Liver (tissue), 9 donors: Measurements from ENCODE around the gene SYCE3. TPM values are rescaled to one million over a fixed set of nuclear protein-coding genes. Genes with fewer than 3 reads are reported as not detected.

ENCODE experiments used
- DNase-seq: peaks from one replicate; pipeline ENCODE4 v3.0.0-alpha.2; 2017; ENCODE audit warnings: low spot score
- H3K27ac ChIP-seq, 2 donors: one replicate each; pipeline ENCODE4 v1.7.0; 2013; ENCODE audit warnings: inconsistent platforms in 2 of 2, low read length in 2 of 2, control low read depth in 1 of 2, low read depth in 1 of 2, mild to moderate bottlenecking in 1 of 2
- H3K27me3 ChIP-seq, 4 donors: one replicate each; pipeline versions ENCODE4 v1.6.1 to v1.7.0; 2013; ENCODE audit warnings: low read length in 3 of 4, inconsistent platforms in 1 of 4, mild to moderate bottlenecking in 1 of 4, moderate library complexity in 1 of 4; ENCODE audit not compliant: control insufficient read depth in 4 of 4, insufficient read depth in 4 of 4
- H3K36me3 ChIP-seq, 4 donors: one replicate each; pipeline versions ENCODE4 v1.6.1 to v1.7.0; 2013; ENCODE audit warnings: low read length in 3 of 4, mild to moderate bottlenecking in 3 of 4, low read depth in 1 of 4, moderate library complexity in 1 of 4; ENCODE audit not compliant: control insufficient read depth in 4 of 4, insufficient read depth in 3 of 4
- H3K4me1 ChIP-seq, 4 donors: one replicate each; pipeline versions ENCODE4 v1.6.1 to v1.7.0; 2013; ENCODE audit warnings: low read length in 3 of 4, mild to moderate bottlenecking in 3 of 4, moderate library complexity in 1 of 4; ENCODE audit not compliant: control insufficient read depth in 4 of 4, insufficient read depth in 4 of 4
- H3K4me3 ChIP-seq, 3 donors: one replicate each; pipeline versions ENCODE4 v1.6.1 to v1.7.0; 2013; ENCODE audit warnings: low read length in 3 of 3, control low read depth in 1 of 3, low read depth in 1 of 3, mild to moderate bottlenecking in 1 of 3
- H3K9ac ChIP-seq, 2 donors: one replicate each; pipeline ENCODE4 v1.7.0; 2013; ENCODE audit warnings: low read length in 2 of 2, mild to moderate bottlenecking in 2 of 2, moderate library complexity in 2 of 2, control low read depth in 1 of 2, low read depth in 1 of 2
- H3K9me3 ChIP-seq, 4 donors: one replicate each; pipeline versions ENCODE4 v1.6.1 to v1.7.0; 2013; ENCODE audit warnings: low read length in 3 of 4; ENCODE audit not compliant: control insufficient read depth in 4 of 4
- EGR1 ChIP-seq, 2 donors: IDR thresholded peaks; 2 replicates each; pipeline ENCODE4 v1.6.1; 2016 to 2018; ENCODE audit warnings: antibody characterized with exemption in 2 of 2, low read depth in 2 of 2
- FOXA1 ChIP-seq: IDR thresholded peaks from 2 replicates; pipeline ENCODE4 v1.6.1; 2016; ENCODE audit warnings: antibody characterized with exemption
- FOXA2 ChIP-seq: IDR thresholded peaks from 2 replicates; pipeline ENCODE4 v1.6.1; 2016; ENCODE audit warnings: antibody characterized with exemption
- GABPA ChIP-seq, 2 donors: IDR thresholded peaks in 1 of 2; conservative IDR thresholded peaks in 1 of 2; 2 replicates each; pipeline ENCODE4 v1.6.1; 2016; ENCODE audit warnings: antibody characterized with exemption in 2 of 2, mild to moderate bottlenecking in 1 of 2, moderate library complexity in 1 of 2
- HNF4A ChIP-seq, 2 donors: conservative IDR thresholded peaks; 2 replicates each; pipeline ENCODE4 v1.6.1; 2016; ENCODE audit warnings: antibody characterized with exemption in 2 of 2, mild to moderate bottlenecking in 2 of 2
- HNF4G ChIP-seq: IDR thresholded peaks from 2 replicates; pipeline ENCODE4 v1.6.1; 2016; ENCODE audit warnings: antibody characterized with exemption
- JUND ChIP-seq, 2 donors: IDR thresholded peaks; 2 replicates each; pipeline ENCODE4 v1.6.1; 2016; ENCODE audit warnings: antibody characterized with exemption in 2 of 2
- RAD21 ChIP-seq, 2 donors: IDR thresholded peaks; 2 replicates each; pipeline ENCODE4 v1.6.1; 2016; ENCODE audit warnings: antibody characterized with exemption in 2 of 2, mild to moderate bottlenecking in 2 of 2
- RXRA ChIP-seq, 2 donors: IDR thresholded peaks; 2 replicates each; pipeline ENCODE4 v1.6.1; 2017 to 2018; ENCODE audit warnings: antibody characterized with exemption in 2 of 2, mild to moderate bottlenecking in 1 of 2
- TAF1 ChIP-seq: conservative IDR thresholded peaks from 2 replicates; pipeline ENCODE4 v1.6.1; 2016; ENCODE audit warnings: antibody characterized with exemption, mild to moderate bottlenecking
- YY1 ChIP-seq: IDR thresholded peaks from 2 replicates; pipeline ENCODE4 v1.6.1; 2016; ENCODE audit warnings: antibody characterized with exemption, mild to moderate bottlenecking
- WGBS: extraction: QIAGEN DNeasy Blood & Tissue Kit; methylation state at CpG from one replicate; pipeline ENCODE4 v1.1.7; 2013; 5-methylcytosine and 5-hydroxymethylcytosine counted together
- polyA plus RNA-seq, 2 donors: library from polyadenylated mRNA; stranded (reverse) in 1 of 2; unstranded in 1 of 2; fragments of 200-250 nt in 1 of 2; fragments of >200 nt in 1 of 2; fragmentation: Nextera tagmentation in 1 of 2; extraction: Ambion mirVana in 1 of 2; gene quantifications; one replicate each; pipeline versions ENCODE4 v1.2.1 to v1.2.3, GENCODE V29; 2013 to 2015
- total RNA-seq, 2 donors: library from RNA; depleted of rRNA; stranded (reverse); fragments of >200 nt; gene quantifications; one replicate each; pipeline ENCODE4 v1.2.3, GENCODE V29; 2014
- TF ChIP-seq, protein P1 (sequence below): IDR thresholded peaks from 2 replicates; pipeline ENCODE4 v1.6.1; 2016; ENCODE audit warnings: antibody characterized with exemption
- TF ChIP-seq, protein P2 (sequence below): IDR thresholded peaks from 2 replicates; pipeline ENCODE4 v1.6.1; 2016; ENCODE audit warnings: antibody characterized with exemption, mild to moderate bottlenecking
- TF ChIP-seq, protein P3 (sequence below): IDR thresholded peaks from 2 replicates; pipeline ENCODE4 v1.6.1; 2016; ENCODE audit warnings: antibody characterized with exemption
- donor health status: healthy.
- donor health status: healthy.
- donor health status: healthy.
- donor health status: healthy.
- donor health status: healthy.

Gene SYCE3
- total and polyA plus RNA-seq, 4 donors = 0.45 to 2.2 TPM; not detected in 2

DNA sequence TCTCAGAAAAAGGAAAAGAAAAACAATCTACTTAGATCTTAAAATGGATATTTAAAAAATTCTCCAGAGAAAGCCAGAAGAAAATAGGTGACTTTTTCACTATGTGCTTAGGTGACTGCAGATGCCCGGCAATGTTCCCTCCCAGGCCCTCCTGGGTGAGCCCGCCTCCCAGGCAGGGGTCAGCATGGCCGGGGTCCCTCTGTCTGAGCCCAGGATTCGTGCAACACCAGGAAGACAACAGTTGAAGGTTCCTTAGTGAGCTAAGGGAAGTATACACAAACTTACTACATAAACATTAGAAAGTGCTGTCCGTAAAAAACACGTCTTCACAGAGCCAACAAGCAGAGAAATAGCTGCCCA is 49.4 kb upstream of the SYCE3 start:
- no peak overlapping the region for H3K27ac ChIP-seq
- no peak for DNase-seq

DNA sequence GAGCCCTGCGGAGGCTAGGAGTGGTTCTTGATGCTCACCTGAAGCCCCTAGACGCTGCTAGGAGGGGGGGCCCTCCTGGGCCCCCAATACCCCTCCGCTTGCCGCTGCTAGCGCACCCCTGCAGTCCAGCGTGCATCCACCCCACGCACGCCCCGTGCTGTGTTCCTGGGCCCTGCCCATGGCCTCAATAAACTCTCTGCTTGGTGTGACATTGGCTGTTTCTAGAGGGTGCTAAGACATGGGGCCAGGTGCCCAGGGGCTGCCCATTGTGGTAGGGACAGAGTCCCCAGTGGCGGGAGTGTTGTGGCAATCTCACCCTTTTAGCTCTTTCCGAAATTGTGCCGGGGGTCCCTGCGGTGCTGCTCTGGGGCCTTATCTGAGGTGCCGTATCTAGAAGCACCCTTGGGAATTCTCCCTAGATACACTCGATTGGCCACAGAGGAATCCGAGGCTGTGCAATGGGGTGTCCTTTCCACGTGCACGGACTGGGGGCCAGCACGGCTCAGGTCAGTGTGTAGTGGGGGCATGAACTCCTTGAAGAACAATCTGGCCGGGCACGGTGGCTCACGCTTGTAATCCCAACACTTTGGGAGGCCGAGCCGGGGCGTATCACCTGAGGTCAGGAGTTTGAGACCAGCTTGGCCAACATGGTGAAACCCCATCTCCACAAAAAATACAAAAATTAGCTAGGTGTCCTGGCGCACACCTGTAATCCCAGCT is 48.8 kb upstream of the SYCE3 start:
- Histone ChIP-seq H3K4me3 (no peak overlapping the region), H3K9me3 (no peaks in the 10 kb centered on the region), H3K9ac (no peak overlapping the region), H3K27ac (no peak overlapping the region), H3K36me3 (no peaks in the 10 kb centered on the region), H3K27me3 (peaks cover 0 to under 1% (median 0%) of the 10 kb centered on the region in 4 donors), H3K4me1 (peaks cover 5 to 11% (median 7%) of the 10 kb centered on the region in 4 donors)
- DNase-seq = no peak
- TF ChIP-seq HNF4A (conservative IDR thresholded peaks at IDR 0.05) (no peak), JUND (IDR thresholded peaks at IDR 0.05) (no peak), HNF4G (no peak), GABPA (IDR thresholded peaks at IDR 0.05 in 1 of 2, conservative IDR thresholded peaks at IDR 0.05 in 1 of 2) (no peak), RXRA (IDR thresholded peaks at IDR 0.05) (no peak), RAD21 (IDR thresholded peaks at IDR 0.05) (no peak), EGR1 (IDR thresholded peaks at IDR 0.05; ENCODE audit: low read depth in 2 of 2) (no peak), FOXA2 (no peak), YY1 (no peak)
- TF ChIP-seq, protein P1, sequence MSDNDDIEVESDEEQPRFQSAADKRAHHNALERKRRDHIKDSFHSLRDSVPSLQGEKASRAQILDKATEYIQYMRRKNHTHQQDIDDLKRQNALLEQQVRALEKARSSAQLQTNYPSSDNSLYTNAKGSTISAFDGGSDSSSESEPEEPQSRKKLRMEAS = no peak
- TF ChIP-seq, protein P2, sequence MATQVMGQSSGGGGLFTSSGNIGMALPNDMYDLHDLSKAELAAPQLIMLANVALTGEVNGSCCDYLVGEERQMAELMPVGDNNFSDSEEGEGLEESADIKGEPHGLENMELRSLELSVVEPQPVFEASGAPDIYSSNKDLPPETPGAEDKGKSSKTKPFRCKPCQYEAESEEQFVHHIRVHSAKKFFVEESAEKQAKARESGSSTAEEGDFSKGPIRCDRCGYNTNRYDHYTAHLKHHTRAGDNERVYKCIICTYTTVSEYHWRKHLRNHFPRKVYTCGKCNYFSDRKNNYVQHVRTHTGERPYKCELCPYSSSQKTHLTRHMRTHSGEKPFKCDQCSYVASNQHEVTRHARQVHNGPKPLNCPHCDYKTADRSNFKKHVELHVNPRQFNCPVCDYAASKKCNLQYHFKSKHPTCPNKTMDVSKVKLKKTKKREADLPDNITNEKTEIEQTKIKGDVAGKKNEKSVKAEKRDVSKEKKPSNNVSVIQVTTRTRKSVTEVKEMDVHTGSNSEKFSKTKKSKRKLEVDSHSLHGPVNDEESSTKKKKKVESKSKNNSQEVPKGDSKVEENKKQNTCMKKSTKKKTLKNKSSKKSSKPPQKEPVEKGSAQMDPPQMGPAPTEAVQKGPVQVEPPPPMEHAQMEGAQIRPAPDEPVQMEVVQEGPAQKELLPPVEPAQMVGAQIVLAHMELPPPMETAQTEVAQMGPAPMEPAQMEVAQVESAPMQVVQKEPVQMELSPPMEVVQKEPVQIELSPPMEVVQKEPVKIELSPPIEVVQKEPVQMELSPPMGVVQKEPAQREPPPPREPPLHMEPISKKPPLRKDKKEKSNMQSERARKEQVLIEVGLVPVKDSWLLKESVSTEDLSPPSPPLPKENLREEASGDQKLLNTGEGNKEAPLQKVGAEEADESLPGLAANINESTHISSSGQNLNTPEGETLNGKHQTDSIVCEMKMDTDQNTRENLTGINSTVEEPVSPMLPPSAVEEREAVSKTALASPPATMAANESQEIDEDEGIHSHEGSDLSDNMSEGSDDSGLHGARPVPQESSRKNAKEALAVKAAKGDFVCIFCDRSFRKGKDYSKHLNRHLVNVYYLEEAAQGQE = no peak
- 92% methylated on average over 26 of the region's 26 CpGs for WGBS

More for the DNA sequence above, 49.4 kb upstream of the SYCE3 start:
- no peak for TF ChIP-seq FOXA1
- no peak for TF ChIP-seq GABPA (IDR thresholded peaks at IDR 0.05 in 1 of 2, conservative IDR thresholded peaks at IDR 0.05 in 1 of 2)
- no peak for TF ChIP-seq TAF1
- TF ChIP-seq, protein P1 = no peak
- TF ChIP-seq EGR1 (IDR thresholded peaks at IDR 0.05; ENCODE audit: low read depth in 2 of 2) = no peak
- TF ChIP-seq, protein P3, sequence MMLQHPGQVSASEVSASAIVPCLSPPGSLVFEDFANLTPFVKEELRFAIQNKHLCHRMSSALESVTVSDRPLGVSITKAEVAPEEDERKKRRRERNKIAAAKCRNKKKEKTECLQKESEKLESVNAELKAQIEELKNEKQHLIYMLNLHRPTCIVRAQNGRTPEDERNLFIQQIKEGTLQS = no peak
- no peak for TF ChIP-seq RAD21 (IDR thresholded peaks at IDR 0.05)
- no peak for TF ChIP-seq HNF4G
- no peak for TF ChIP-seq YY1
- TF ChIP-seq FOXA2 = no peak
- TF ChIP-seq HNF4A (conservative IDR thresholded peaks at IDR 0.05) = no peak
- H3K36me3 ChIP-seq = no peaks in the 10 kb centered on the region
- no peaks in the 10 kb centered on the region for H3K27me3 ChIP-seq
- WGBS = 65% methylated on average over 6 of the region's 6 CpGs
- no peak overlapping the region for H3K4me3 ChIP-seq
- H3K9me3 ChIP-seq = no peaks in the 10 kb centered on the region
- H3K4me1 ChIP-seq = peaks cover 5 to 11% (median 7%) of the 10 kb centered on the region in 4 donors
- H3K9ac ChIP-seq = no peak overlapping the region
